Mucosa of descending colon (tissue), 3 donors: ENCODE data around the gene SMTNL2. TPM values are rescaled to one million over a fixed set of nuclear protein-coding genes. Genes with fewer than 3 reads are reported as not detected.
"Not testable (repeated sequence)": the region's sequence is repeated elsewhere in the genome, so short reads cannot be mapped to it uniquely, and the experiment has no call there.

Source experiments
- ATAC-seq: fragments of 200-7000 bp; cut with Tn5 transposase; one replicate; pipeline ENCODE4 v1.9.1; 2020; ENCODE audit warnings: mild to moderate bottlenecking, moderate library complexity
- DNase-seq, 3 donors: peaks; one replicate each; pipeline ENCODE4 v3.0.0-alpha.2; 2020
- H3K36me3 ChIP-seq: fragments of 200-600 bp; one replicate; pipeline ENCODE4 v1.8.0; 2021; ENCODE audit warnings: low read depth, mild to moderate bottlenecking
- H3K4me1 ChIP-seq: fragments of 200-600 bp; one replicate; pipeline ENCODE4 v1.8.0; 2021; ENCODE audit warnings: low read depth, mild to moderate bottlenecking
- H3K4me3 ChIP-seq: fragments of 200-600 bp; one replicate; pipeline ENCODE4 v1.8.0; 2021; ENCODE audit warnings: mild to moderate bottlenecking
- H3K9me3 ChIP-seq: fragments of 200-600 bp; one replicate; pipeline ENCODE4 v1.8.0; 2021; ENCODE audit warnings: mild to moderate bottlenecking
- CTCF ChIP-seq: fragments of 200-600 bp; IDR thresholded peaks from one replicate; pipeline ENCODE4 v1.8.0; 2022; ENCODE audit warnings: antibody characterized with exemption, mild to moderate bottlenecking
- intact Hi-C, 2 donors: fragments of 100-400 bp; cut with DNase I in 1 of 2; cut with micrococcal nuclease in 1 of 2; formaldehyde crosslinking; loops; one replicate each; pipeline versions ENCODE4 v1.11.0 to v1.11.1; 2022; cut with DNase I, micrococcal nuclease
- total RNA-seq, 3 donors: library from RNA; stranded (reverse); fragmentation: NEBNext Ultra II Directional in 2 of 3; extraction: Animal tissue kit (Norgen Biotek cat#: 25700) in 2 of 3; gene quantifications; one replicate each; pipeline versions ENCODE4 v1.2.1 to v1.2.4, GENCODE V29; 2021 to 2023
- donor health status: DM: no; HTN: no; CAD: no; lungs with moderate emphysema.
- donor health status: DM: no; HTN: no; CAD: no.
- donor health status: DM: no; HTN: yes; CAD: no.

SMTNL2 gene
- total RNA-seq, 3 donors from 2014 or later: 0.12 to 1.5 (median 1.1) TPM

GRCh38 chr17:4601326-4601725 is 17.0 kb downstream of the SMTNL2 start:
- H3K4me3 ChIP-seq: no peak overlapping the region
- no peak for DNase-seq
- no peak for ATAC-seq
- TF ChIP-seq CTCF: no peak
- intact Hi-C loops: no loop called here
- H3K4me1 ChIP-seq: no peaks in the 10 kb centered on the region
- no peaks in the 10 kb centered on the region for H3K36me3 ChIP-seq
- no peaks in the 10 kb centered on the region for H3K9me3 ChIP-seq

- no peak for TF ChIP-seq CTCF
- intact Hi-C loops: no loop called here
- Histone ChIP-seq H3K4me1 (no peaks in the 10 kb centered on the region), H3K9me3 (no peaks in the 10 kb centered on the region), H3K4me3 (no peak overlapping the region), H3K36me3 (no peaks in the 10 kb centered on the region)
- ATAC-seq: no peak
- no peak for DNase-seq
These were observed 17.7 kb downstream of the SMTNL2 start for GRCh38 chr17:4602041-4602440.

- no peak for TF ChIP-seq CTCF
- H3K4me3 ChIP-seq: no peak overlapping the region
- ATAC-seq: no peak
- no peaks in the 10 kb centered on the region for H3K9me3 ChIP-seq
- H3K4me1 ChIP-seq: no peaks in the 10 kb centered on the region
- DNase-seq: peak in 2 of 3 donors; percentile 34 to 64
- H3K36me3 ChIP-seq: no peaks in the 10 kb centered on the region
- intact Hi-C loops: no loop called here
These were observed 19.8 kb downstream of the SMTNL2 start for GRCh38 chr17:4604111-4604644.

- H3K9me3 ChIP-seq, H3K36me3 ChIP-seq, ATAC-seq, H3K4me3 ChIP-seq, intact Hi-C loops, DNase-seq, H3K4me1 ChIP-seq: not testable (repeated sequence)
These were observed 20.4 kb downstream of the SMTNL2 start for GRCh38 chr17:4604736-4605135.

- peak in 1 of 3 donors; percentile 47 for DNase-seq
- peak; percentile 39 for ATAC-seq
- intact Hi-C loops: no loop called here
- no peaks in the 10 kb centered on the region for H3K9me3 ChIP-seq
- no peak overlapping the region for H3K4me3 ChIP-seq
- no peak for TF ChIP-seq CTCF
- no peaks in the 10 kb centered on the region for H3K4me1 ChIP-seq
- H3K36me3 ChIP-seq: no peaks in the 10 kb centered on the region
These were observed 21.5 kb downstream of the SMTNL2 start for GRCh38 chr17:4605826-4606225.

GRCh38 chr17:4607261-4607741 is 23.0 kb downstream of the SMTNL2 start:
- intact Hi-C loops: no loop called here
- no peak for TF ChIP-seq CTCF
- Histone ChIP-seq H3K4me3 (no peak overlapping the region), H3K36me3 (no peaks in the 10 kb centered on the region), H3K4me1 (no peaks in the 10 kb centered on the region), H3K9me3 (no peaks in the 10 kb centered on the region)
- DNase-seq (no peak), ATAC-seq (no peak)
